K562 (cell line): Measurements from ENCODE around the gene GHRL. TPM values are rescaled to one million over a fixed set of nuclear protein-coding genes. Genes with fewer than 3 reads are reported as not detected.

Experiments used
- ARID1B ChIP-seq: fragments of 450-650 bp; IDR thresholded peaks from 2 replicates; pipeline ENCODE4 v1.6.1; 2016; ENCODE audit warnings: antibody characterized with exemption, mild to moderate bottlenecking, inconsistent platforms
- EP300 ChIP-seq: IDR thresholded peaks from 2 replicates; pipeline ENCODE4 v1.6.1; 2012; ENCODE audit warnings: low read length, improper control_type of control experiment
- HEY1 ChIP-seq: fragments of 250-450 bp; sonication (Bioruptor Pico); IDR thresholded peaks from 2 replicates; pipeline ENCODE4 v1.5.0; 2020; ENCODE audit warnings: mild to moderate bottlenecking, moderate library complexity, borderline replicate concordance
- ILK ChIP-seq: fragments of 450-650 bp; IDR thresholded peaks from 2 replicates; pipeline ENCODE4 v1.6.1; 2016; ENCODE audit warnings: missing genetic modification characterization, low read depth, mild to moderate bottlenecking, missing compliant biosample characterization, moderate library complexity, borderline replicate concordance
- NELFE ChIP-seq: IDR thresholded peaks from 2 replicates; pipeline ENCODE4 v1.6.1; 2011; ENCODE audit warnings: mild to moderate bottlenecking; ENCODE audit not compliant: insufficient read depth, insufficient read length
- NR2C2 ChIP-seq, 2 experiments: fragments of 200-800 bp in 1 of 2; sonication (Bioruptor generic) in 1 of 2; sonication (generic) in 1 of 2; formaldehyde crosslinking in 1 of 2; IDR thresholded peaks; 2 replicates each; pipeline versions ENCODE4 v1.6.1 to v1.8.0; 2016 to 2022; ENCODE audit warnings: mild to moderate bottlenecking in 1 of 2, missing compliant biosample characterization in 1 of 2, missing genetic modification characterization in 1 of 2, missing genetic modification reagents in 1 of 2
- NR4A1 ChIP-seq, 2 experiments: fragments of 250-450 bp in 1 of 2; fragments of 450-650 bp in 1 of 2; sonication (Bioruptor Pico) in 1 of 2; IDR thresholded peaks; 2 replicates each; pipeline versions ENCODE4 v1.4.0 to v1.6.1; 2016 to 2020; ENCODE audit warnings: mild to moderate bottlenecking in 2 of 2, missing compliant biosample characterization in 1 of 2, missing genetic modification characterization in 1 of 2, moderate library complexity in 1 of 2
- OTX1 ChIP-seq: fragments of 450-650 bp; formaldehyde crosslinking; IDR thresholded peaks from 2 replicates; pipeline ENCODE4 v1.4.0; 2022; ENCODE audit warnings: mild to moderate bottlenecking
- RAD21 ChIP-seq, 2 experiments: fragments of 250-450 bp in 1 of 2; fragments of 450-650 bp in 1 of 2; sonication (Bioruptor Pico) in 1 of 2; formaldehyde crosslinking in 1 of 2; IDR thresholded peaks in 1 of 2; conservative IDR thresholded peaks in 1 of 2; 2 replicates each; pipeline versions ENCODE4 v1.4.0 to v1.8.0; 2020 to 2022; ENCODE audit warnings: mild to moderate bottlenecking in 2 of 2, moderate library complexity in 1 of 2
- SMAD3 ChIP-seq: fragments of 450-650 bp; formaldehyde crosslinking; conservative IDR thresholded peaks from 2 replicates; pipeline ENCODE4 v1.4.0; 2020; ENCODE audit warnings: mild to moderate bottlenecking
- SMC3 ChIP-seq: conservative IDR thresholded peaks from 2 replicates; pipeline ENCODE4 v1.6.1; 2011; ENCODE audit warnings: low read depth, low read length, improper control_type of control experiment; ENCODE audit not compliant: insufficient read depth
- ZFP30 ChIP-seq: fragments of 250-450 bp; sonication (Bioruptor Pico); IDR thresholded peaks from 2 replicates; pipeline ENCODE4 v1.8.0; 2022; ENCODE audit warnings: moderate library complexity, mild to moderate bottlenecking, inconsistent platforms, borderline replicate concordance
- ZNF165 ChIP-seq: fragments of 250-450 bp; sonication (Bioruptor Pico); IDR thresholded peaks from 2 replicates; pipeline ENCODE4 v1.4.0; 2020; ENCODE audit warnings: borderline replicate concordance
- ZNF174 ChIP-seq: fragments of 250-450 bp; sonication (Bioruptor Pico); IDR thresholded peaks from 2 replicates; pipeline ENCODE4 v1.4.0; 2020; ENCODE audit warnings: mild to moderate bottlenecking
- ZNF217 ChIP-seq: sonication (generic); formaldehyde crosslinking; IDR thresholded peaks from 2 replicates; pipeline ENCODE4 v1.8.0; 2022; ENCODE audit warnings: mild to moderate bottlenecking, missing genetic modification reagents
- ZNF780A ChIP-seq: fragments of 250-450 bp; sonication (Bioruptor Pico); IDR thresholded peaks from 2 replicates; pipeline ENCODE4 v1.5.0; 2021; ENCODE audit warnings: mild to moderate bottlenecking
- polyA plus RNA-seq, 8 experiments: library from polyadenylated mRNA; depleted of rRNA in 4 of 8; stranded (reverse) in 5 of 8; unstranded in 3 of 8; fragments of >200 nt; fragmentation: Nextera tagmentation in 2 of 8; fragmentation: Illumina TruSeq in 1 of 8; extraction: Ambion mirVana in 2 of 8; extraction: Trizol in 1 of 8; gene quantifications; 2 replicates each; pipeline versions ENCODE4 v1.2.1 to v1.2.3, GENCODE V29; 2011 to 2014; ENCODE audit warnings: inconsistent platforms in 1 of 8, missing spikeins in 1 of 8
- total RNA-seq, 7 experiments: library from RNA; depleted of rRNA in 6 of 7; stranded (reverse); fragments of >200 nt in 6 of 7; fragmentation: Illumina TruSeq in 2 of 7; extraction: Trizol in 2 of 7; gene quantifications; 2 replicates each; pipeline versions ENCODE4 v1.2.1 to v1.2.3, GENCODE V29; 2011 to 2021; ENCODE audit warnings: low replicate concordance in 1 of 7
- TF ChIP-seq, protein P1 (sequence below): sonication (generic); formaldehyde crosslinking; IDR thresholded peaks from 2 replicates; pipeline ENCODE4 v1.8.0; 2022; ENCODE audit warnings: mild to moderate bottlenecking, missing genetic modification reagents, borderline replicate concordance
- TF ChIP-seq, protein P2 (sequence below): sonication (generic); formaldehyde crosslinking; IDR thresholded peaks from 2 replicates; pipeline ENCODE4 v1.8.1; 2023; ENCODE audit warnings: mild to moderate bottlenecking, missing genetic modification reagents
- TF ChIP-seq, protein P3 (sequence below): fragments of 450-650 bp; formaldehyde crosslinking; IDR thresholded peaks from 2 replicates; pipeline ENCODE4 v1.4.0; 2022; ENCODE audit warnings: mild to moderate bottlenecking, moderate library complexity
- TF ChIP-seq, protein P4 (sequence below), 2 experiments: fragments of 450-650 bp in 1 of 2; sonication (generic) in 1 of 2; formaldehyde crosslinking in 1 of 2; IDR thresholded peaks in 1 of 2; conservative IDR thresholded peaks in 1 of 2; 2 replicates each; pipeline versions ENCODE4 v1.6.1 to v1.8.1; 2016 to 2023; ENCODE audit warnings: mild to moderate bottlenecking in 2 of 2, moderate library complexity in 2 of 2, inconsistent platforms in 1 of 2, missing genetic modification reagents in 1 of 2

GHRL gene
- total and polyA plus RNA-seq, 9 of the 15 experiments (the other 6 are each of a cell fraction or from before 2014, with no cell fraction given) = 0.08 to 0.29 (median 0.15) TPM; not detected in 5

DNA sequence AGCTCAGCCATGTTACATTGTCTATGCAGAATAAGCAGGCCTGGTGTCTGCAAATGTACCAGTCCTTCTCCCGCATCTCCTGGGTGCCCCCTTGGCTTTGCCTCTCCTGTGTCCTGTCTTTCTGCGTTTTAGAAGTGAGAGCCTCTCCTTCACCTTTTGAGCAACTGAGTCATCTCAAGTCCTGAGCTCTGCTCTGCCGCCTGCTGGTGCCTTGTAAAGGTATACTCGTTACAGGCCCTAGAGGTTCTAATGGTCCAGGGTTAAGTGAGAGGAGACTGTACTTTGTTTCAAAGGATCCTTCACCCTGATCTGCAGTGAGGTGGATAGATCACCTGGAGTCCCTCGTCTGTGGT is 12.6 kb downstream of the GHRL start (continued):
- TF ChIP-seq NR4A1 (CRISPR knock-in tag; IDR thresholded peaks at IDR 0.05) = no peak
- no peak for TF ChIP-seq NR4A1 (tag; IDR thresholded peaks at IDR 0.05)
- TF ChIP-seq ZNF217 (CRISPR knock-in tag) = no peak
- no peak for TF ChIP-seq ZNF780A
- TF ChIP-seq HEY1 (CRISPR knock-in tag) = no peak
- TF ChIP-seq, protein P1, sequence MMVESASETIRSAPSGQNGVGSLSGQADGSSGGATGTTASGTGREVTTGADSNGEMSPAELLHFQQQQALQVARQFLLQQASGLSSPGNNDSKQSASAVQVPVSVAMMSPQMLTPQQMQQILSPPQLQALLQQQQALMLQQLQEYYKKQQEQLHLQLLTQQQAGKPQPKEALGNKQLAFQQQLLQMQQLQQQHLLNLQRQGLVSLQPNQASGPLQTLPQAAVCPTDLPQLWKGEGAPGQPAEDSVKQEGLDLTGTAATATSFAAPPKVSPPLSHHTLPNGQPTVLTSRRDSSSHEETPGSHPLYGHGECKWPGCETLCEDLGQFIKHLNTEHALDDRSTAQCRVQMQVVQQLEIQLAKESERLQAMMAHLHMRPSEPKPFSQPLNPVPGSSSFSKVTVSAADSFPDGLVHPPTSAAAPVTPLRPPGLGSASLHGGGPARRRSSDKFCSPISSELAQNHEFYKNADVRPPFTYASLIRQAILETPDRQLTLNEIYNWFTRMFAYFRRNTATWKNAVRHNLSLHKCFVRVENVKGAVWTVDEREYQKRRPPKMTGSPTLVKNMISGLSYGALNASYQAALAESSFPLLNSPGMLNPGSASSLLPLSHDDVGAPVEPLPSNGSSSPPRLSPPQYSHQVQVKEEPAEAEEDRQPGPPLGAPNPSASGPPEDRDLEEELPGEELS (CRISPR knock-in tag) = no peak
- TF ChIP-seq, protein P2, sequence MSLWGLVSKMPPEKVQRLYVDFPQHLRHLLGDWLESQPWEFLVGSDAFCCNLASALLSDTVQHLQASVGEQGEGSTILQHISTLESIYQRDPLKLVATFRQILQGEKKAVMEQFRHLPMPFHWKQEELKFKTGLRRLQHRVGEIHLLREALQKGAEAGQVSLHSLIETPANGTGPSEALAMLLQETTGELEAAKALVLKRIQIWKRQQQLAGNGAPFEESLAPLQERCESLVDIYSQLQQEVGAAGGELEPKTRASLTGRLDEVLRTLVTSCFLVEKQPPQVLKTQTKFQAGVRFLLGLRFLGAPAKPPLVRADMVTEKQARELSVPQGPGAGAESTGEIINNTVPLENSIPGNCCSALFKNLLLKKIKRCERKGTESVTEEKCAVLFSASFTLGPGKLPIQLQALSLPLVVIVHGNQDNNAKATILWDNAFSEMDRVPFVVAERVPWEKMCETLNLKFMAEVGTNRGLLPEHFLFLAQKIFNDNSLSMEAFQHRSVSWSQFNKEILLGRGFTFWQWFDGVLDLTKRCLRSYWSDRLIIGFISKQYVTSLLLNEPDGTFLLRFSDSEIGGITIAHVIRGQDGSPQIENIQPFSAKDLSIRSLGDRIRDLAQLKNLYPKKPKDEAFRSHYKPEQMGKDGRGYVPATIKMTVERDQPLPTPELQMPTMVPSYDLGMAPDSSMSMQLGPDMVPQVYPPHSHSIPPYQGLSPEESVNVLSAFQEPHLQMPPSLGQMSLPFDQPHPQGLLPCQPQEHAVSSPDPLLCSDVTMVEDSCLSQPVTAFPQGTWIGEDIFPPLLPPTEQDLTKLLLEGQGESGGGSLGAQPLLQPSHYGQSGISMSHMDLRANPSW (CRISPR knock-in tag) = no peak
- peak; percentile 50; the same call in 1 of the 2 replicates for TF ChIP-seq SMC3
- no peak for TF ChIP-seq ZFP30 (CRISPR knock-in tag)
- TF ChIP-seq SMAD3 (CRISPR knock-in tag) = no peak
- TF ChIP-seq EP300 = no peak
- TF ChIP-seq, protein P3, sequence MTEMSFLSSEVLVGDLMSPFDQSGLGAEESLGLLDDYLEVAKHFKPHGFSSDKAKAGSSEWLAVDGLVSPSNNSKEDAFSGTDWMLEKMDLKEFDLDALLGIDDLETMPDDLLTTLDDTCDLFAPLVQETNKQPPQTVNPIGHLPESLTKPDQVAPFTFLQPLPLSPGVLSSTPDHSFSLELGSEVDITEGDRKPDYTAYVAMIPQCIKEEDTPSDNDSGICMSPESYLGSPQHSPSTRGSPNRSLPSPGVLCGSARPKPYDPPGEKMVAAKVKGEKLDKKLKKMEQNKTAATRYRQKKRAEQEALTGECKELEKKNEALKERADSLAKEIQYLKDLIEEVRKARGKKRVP (CRISPR knock-in tag) = no peak
- TF ChIP-seq ZNF174 (CRISPR knock-in tag) = no peak
- no peak for TF ChIP-seq OTX1
- no peak for TF ChIP-seq NR2C2 (CRISPR knock-in tag; IDR thresholded peaks at IDR 0.05)
- TF ChIP-seq NR2C2 (tag; IDR thresholded peaks at IDR 0.05) = no peak
- no peak for TF ChIP-seq ARID1B
- TF ChIP-seq, protein P4, sequence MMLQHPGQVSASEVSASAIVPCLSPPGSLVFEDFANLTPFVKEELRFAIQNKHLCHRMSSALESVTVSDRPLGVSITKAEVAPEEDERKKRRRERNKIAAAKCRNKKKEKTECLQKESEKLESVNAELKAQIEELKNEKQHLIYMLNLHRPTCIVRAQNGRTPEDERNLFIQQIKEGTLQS (IDR thresholded peaks at IDR 0.05) = 0 out of 2 replicates have a peak, but pooled peaks have one; percentile 22
- TF ChIP-seq, protein P4 (CRISPR knock-in tag; conservative IDR thresholded peaks at IDR 0.05) = no peak
- TF ChIP-seq RAD21 (CRISPR knock-in tag; conservative IDR thresholded peaks at IDR 0.05 in 1 of 2, IDR thresholded peaks at IDR 0.05 in 1 of 2) = peak; percentile 33 to 61; a peak in 3 of 4 replicates
- TF ChIP-seq ILK = no peak
- TF ChIP-seq NELFE = no peak
- no peak for TF ChIP-seq ZNF165 (CRISPR knock-in tag)
